GM23338 (cell line): Measurements from ENCODE around the gene FANK1. TPM values are rescaled to one million over a fixed set of nuclear protein-coding genes. Genes with fewer than 3 reads are reported as not detected.
A peak's percentile ranks its signal among the peaks of the same experiment; 100 is the strongest.

ENCODE experiments used
- ATAC-seq: fragments of 200-7000 bp; cut with Tn5 transposase; 3 replicates; pipeline ENCODE4 v1.9.1; 2020
- DNase-seq: peaks from one replicate; pipeline ENCODE4 v3.0.0-alpha.2; 2015; ENCODE audit warnings: low spot score
- H2AFZ ChIP-seq: fragments of 200-600 bp; sonication (generic); 2 replicates; pipeline ENCODE4 v1.8.0; 2016; ENCODE audit warnings: antibody characterized with exemption, mild to moderate bottlenecking, moderate library complexity
- H3F3A ChIP-seq: fragments of 200-600 bp; sonication (generic); replicated peaks from 2 replicates; pipeline ENCODE4 v1.8.0; 2017; ENCODE audit warnings: antibody characterized with exemption, mixed run types, low read depth
- H3K27ac ChIP-seq: fragments of 200-600 bp; sonication (generic); 2 replicates; pipeline ENCODE4 v1.6.1; 2016; ENCODE audit warnings: low read depth
- H3K27me3 ChIP-seq: fragments of 200-600 bp; sonication (generic); 2 replicates; pipeline ENCODE4 v1.8.0; 2016; ENCODE audit warnings: mild to moderate bottlenecking, mixed run types, moderate library complexity; ENCODE audit not compliant: insufficient read depth
- H3K36me3 ChIP-seq: fragments of 200-600 bp; sonication (generic); 2 replicates; pipeline ENCODE4 v1.8.0; 2016; ENCODE audit warnings: mild to moderate bottlenecking; ENCODE audit not compliant: insufficient read depth
- H3K4me1 ChIP-seq: fragments of 200-600 bp; sonication (generic); 2 replicates; pipeline ENCODE4 v1.8.0; 2016; ENCODE audit warnings: mild to moderate bottlenecking, moderate library complexity; ENCODE audit not compliant: insufficient read depth
- H3K4me2 ChIP-seq: fragments of 200-600 bp; sonication (generic); 2 replicates; pipeline ENCODE4 v1.7.1; 2017; ENCODE audit warnings: mixed run types
- H3K4me3 ChIP-seq: fragments of 200-600 bp; sonication (generic); 2 replicates; pipeline ENCODE4 v1.6.1; 2016; ENCODE audit warnings: mixed run types
- H3K79me2 ChIP-seq: fragments of 200-600 bp; sonication (generic); replicated peaks from 2 replicates; pipeline ENCODE4 v1.8.0; 2017; ENCODE audit warnings: mild to moderate bottlenecking; ENCODE audit not compliant: insufficient read depth
- H3K9me2 ChIP-seq: fragments of 200-600 bp; sonication (generic); 2 replicates; pipeline ENCODE4 v1.8.0; 2017; ENCODE audit not compliant: insufficient read depth
- H4K20me1 ChIP-seq: fragments of 200-600 bp; sonication (generic); replicated peaks from 2 replicates; pipeline ENCODE4 v1.8.0; 2017; ENCODE audit warnings: mild to moderate bottlenecking; ENCODE audit not compliant: insufficient read depth
- H3K27ac Mint-ChIP-seq: 2 replicates; pipeline ENCODE4 v1.8.0; 2020; ENCODE audit warnings: inconsistent platforms, mild to moderate bottlenecking, moderate library complexity, mixed read lengths
- H3K27me3 Mint-ChIP-seq: 3 replicates; pipeline ENCODE4 v1.8.0; 2022; ENCODE audit warnings: low read depth, mild to moderate bottlenecking, moderate library complexity, mixed read lengths, inconsistent platforms; ENCODE audit not compliant: insufficient read depth, poor library complexity
- H3K36me3 Mint-ChIP-seq: 3 replicates; pipeline ENCODE4 v1.8.0; 2021; ENCODE audit warnings: low read depth, mild to moderate bottlenecking, inconsistent platforms, moderate library complexity, mixed read lengths
- H3K4me1 Mint-ChIP-seq: 3 replicates; pipeline ENCODE4 v1.8.0; 2020; ENCODE audit warnings: mild to moderate bottlenecking, inconsistent platforms, mixed read lengths
- H3K4me3 Mint-ChIP-seq: 3 replicates; pipeline ENCODE4 v1.8.0; 2021; ENCODE audit warnings: moderate library complexity, mild to moderate bottlenecking, inconsistent platforms, mixed read lengths
- H3K9me3 Mint-ChIP-seq: 3 replicates; pipeline ENCODE4 v1.8.0; 2020; ENCODE audit warnings: moderate library complexity, mild to moderate bottlenecking, inconsistent platforms, mixed read lengths
- CREB1 ChIP-seq: fragments of 250-450 bp; sonication (Bioruptor Pico); IDR thresholded peaks from 2 replicates; pipeline ENCODE4 v1.5.0; 2020; ENCODE audit warnings: low read depth, mild to moderate bottlenecking, moderate library complexity
- ETS1 ChIP-seq: IDR thresholded peaks from 2 replicates; pipeline ENCODE4 v1.6.1; 2016; ENCODE audit warnings: antibody characterized with exemption
- NANOG ChIP-seq: IDR thresholded peaks from 2 replicates; pipeline ENCODE4 v1.6.1; 2016; ENCODE audit warnings: antibody characterized with exemption, borderline replicate concordance
- POLR2AphosphoS5 ChIP-seq: IDR thresholded peaks from 2 replicates; pipeline ENCODE4 v1.6.1; 2016; ENCODE audit warnings: antibody characterized with exemption, low read depth
- REST ChIP-seq: IDR thresholded peaks from one replicate; pipeline ENCODE4 v1.6.1; 2018; ENCODE audit warnings: antibody characterized with exemption; ENCODE audit not compliant: unreplicated experiment
- STAT1 ChIP-seq: IDR thresholded peaks from one replicate; pipeline ENCODE4 v1.6.1; 2016; ENCODE audit warnings: antibody characterized with exemption; ENCODE audit not compliant: unreplicated experiment
- ZNF114 ChIP-seq: fragments of 250-450 bp; sonication (Bioruptor Pico); IDR thresholded peaks from 2 replicates; pipeline ENCODE4 v1.5.0; 2020; ENCODE audit warnings: mild to moderate bottlenecking, moderate library complexity
- ZNF331 ChIP-seq: fragments of 250-450 bp; sonication (Bioruptor Pico); IDR thresholded peaks from 2 replicates; pipeline ENCODE4 v1.5.0; 2020; ENCODE audit warnings: low read depth, mild to moderate bottlenecking, moderate library complexity
- ZNF462 ChIP-seq: fragments of 250-450 bp; sonication (Bioruptor Pico); IDR thresholded peaks from 2 replicates; pipeline ENCODE4 v1.5.0; 2020; ENCODE audit warnings: mild to moderate bottlenecking, moderate library complexity
- polyA plus RNA-seq: library from polyadenylated mRNA; unstranded; fragments of >200 nt; fragmentation: Nextera tagmentation; extraction: Ambion mirVana; gene quantifications from 2 replicates; pipeline ENCODE4 v1.2.1, GENCODE V29; 2016
- total RNA-seq: library from RNA; depleted of rRNA; stranded (reverse); fragments of >200 nt; shearing (Covaris generic); gene quantifications from 2 replicates; pipeline ENCODE4 v1.2.3, GENCODE V29; 2014

Gene FANK1
- total and polyA plus RNA-seq, 2 experiments from 2014 or later = 0.37 to 0.69 TPM

- no peak overlapping the region for H3K27ac ChIP-seq
- no peak overlapping the region for H3K4me2 ChIP-seq
- no peak overlapping the region for H3K4me3 ChIP-seq
- no peaks in the 10 kb centered on the region for H3K27me3 Mint-ChIP-seq
- TF ChIP-seq ETS1 (no peak), STAT1 (no peak), ZNF114 (no peak), CREB1 (CRISPR knock-in tag) (no peak), POLR2AphosphoS5 (no peak), REST (no peak), NANOG (no peak), ZNF331 (CRISPR knock-in tag) (no peak)
- H3F3A ChIP-seq = no peaks in the 10 kb centered on the region
- H3K4me1 Mint-ChIP-seq = peaks cover 19% of the 10 kb centered on the region
- DNase-seq = no peak
- no peak overlapping the region for H3K27ac Mint-ChIP-seq
- H3K4me3 Mint-ChIP-seq = no peak overlapping the region
- 0 out of 2 replicates have a peak, but pooled peaks cover 4% of the 10 kb centered on the region for H3K36me3 ChIP-seq
- no peaks in the 10 kb centered on the region for H3K79me2 ChIP-seq
- peak; percentile 61 for ATAC-seq
- H3K4me1 ChIP-seq = no peaks in the 10 kb centered on the region
- peak overlapping the region; percentile 90 for H2AFZ ChIP-seq
- 0 out of 3 replicates have a peak, but pooled peaks cover 3% of the 10 kb centered on the region for H3K36me3 Mint-ChIP-seq
- H4K20me1 ChIP-seq = no peaks in the 10 kb centered on the region
- H3K9me3 Mint-ChIP-seq = peaks cover 8% of the 10 kb centered on the region; the same call in 2 of the 3 replicates
- H3K9me2 ChIP-seq = no peaks in the 10 kb centered on the region
- H3K27me3 ChIP-seq = no peaks in the 10 kb centered on the region
Measured at GRCh38 chr10:126037946-126038345, 141.6 kb downstream of the FANK1 start.

- Mint-ChIP-seq H3K36me3 (no peaks in the 10 kb centered on the region), H3K4me1 (peaks cover 19% of the 10 kb centered on the region), H3K4me3 (no peak overlapping the region), H3K9me3 (no peaks in the 10 kb centered on the region), H3K27me3 (no peaks in the 10 kb centered on the region), H3K27ac (no peak overlapping the region)
- Histone ChIP-seq H3K27ac (no peak overlapping the region), H3K4me3 (no peak overlapping the region), H3F3A (no peaks in the 10 kb centered on the region), H3K4me2 (no peak overlapping the region), H3K79me2 (no peaks in the 10 kb centered on the region), H3K4me1 (peaks cover 3% of the 10 kb centered on the region; the same call in 1 of the 2 replicates), H3K27me3 (no peaks in the 10 kb centered on the region), H2AFZ (no peak overlapping the region), H3K9me2 (no peaks in the 10 kb centered on the region), H4K20me1 (no peaks in the 10 kb centered on the region), H3K36me3 (no peaks in the 10 kb centered on the region)
- ATAC-seq (no peak), DNase-seq (no peak)
- no peak for TF ChIP-seq POLR2AphosphoS5
- TF ChIP-seq ETS1 = no peak
- TF ChIP-seq ZNF462 (CRISPR knock-in tag) = no peak
Measured at GRCh38 chr10:126041117-126041516, 144.8 kb downstream of the FANK1 start.
